Brain pericyte (primary cell): ENCODE results near the gene BIRC3.
"Not testable (repeated sequence)": the region's sequence is repeated elsewhere in the genome, so short reads cannot be mapped to it uniquely, and the experiment has no call there.

Experiments used
- DNase-seq: peaks from one replicate; pipeline ENCODE4 v3.0.0-alpha.2; 2012; ENCODE audit warnings: low read depth, low spot score

BIRC3 gene

GRCh38 chr11:102374633-102375424 lies 57.5 kb downstream of the BIRC3 start:
- DNase-seq: not testable (repeated sequence)

- no peak for DNase-seq
Observed at GRCh38 chr11:102375720-102376399, 58.6 kb downstream of the BIRC3 start.

- DNase-seq: no peak
Observed at GRCh38 chr11:102377891-102378290, 60.6 kb downstream of the BIRC3 start.

- no peak for DNase-seq
Observed at GRCh38 chr11:102378818-102379217, 61.5 kb downstream of the BIRC3 start.

GRCh38 chr11:102382384-102382783 lies 65.1 kb downstream of the BIRC3 start:
- DNase-seq: no peak

GRCh38 chr11:102383839-102384238 lies 66.6 kb downstream of the BIRC3 start:
- DNase-seq: no peak

GRCh38 chr11:102384419-102385079 lies 67.3 kb downstream of the BIRC3 start:
- DNase-seq: no peak

- no peak for DNase-seq
Observed at GRCh38 chr11:102385085-102386007, 68.1 kb downstream of the BIRC3 start.

GRCh38 chr11:102386136-102386734 lies 69.0 kb downstream of the BIRC3 start:
- no peak for DNase-seq

- DNase-seq: no peak
Observed at GRCh38 chr11:102387043-102387781, 69.9 kb downstream of the BIRC3 start.
